HCT116 (cell line): ENCODE data around the gene UBXN11. TPM values are rescaled to one million over a fixed set of nuclear protein-coding genes. Genes with fewer than 3 reads are reported as not detected.

Experiments
- ATAC-seq: fragments of 200-7000 bp; cut with Tn5 transposase; 2 replicates; pipeline ENCODE4 v1.9.1; 2020; ENCODE audit warnings: mild to moderate bottlenecking, moderate library complexity
- BruUV-seq: library from RNA; stranded (reverse); fragments of 400-500 nt; replicated peaks from 2 replicates; lab custom pipeline; 2021; lab: Mats Ljungman, UMichigan
- CTCF ChIA-PET: fragments of 300-600 bp; sonication (Branson Sonifier 250); formaldehyde crosslinking; loops from one replicate; lab custom pipeline; 2021; ENCODE audit warnings: antibody characterized with exemption; lab: Charles Lee
- POLR2A ChIA-PET: fragments of 300-600, 350-600 bp; sonication (Branson Sonifier 250); formaldehyde crosslinking; loops from one replicate; lab custom pipeline; 2021; ENCODE audit warnings: antibody characterized with exemption; lab: Charles Lee
- RAD21 ChIA-PET, 2 experiments: fragments of 300-600 bp; sonication (Branson Sonifier 250); formaldehyde crosslinking; loops; one replicate each; lab custom pipeline; 2023; ENCODE audit warnings: low total read pairs in 2 of 2; ENCODE audit not compliant: uncharacterized antibody in 2 of 2, unreplicated experiment in 2 of 2, low non-redundant PET in 1 of 2; lab: Charles Lee
- DNase-seq: peaks from one replicate; pipeline ENCODE4 v3.0.0-alpha.2; 2010; ENCODE audit warnings: low read depth, low spot score
- H2AFZ ChIP-seq: fragments of 200-600 bp; shearing (Covaris generic), sonication (generic); 2 replicates; pipeline ENCODE4 v1.6.1; 2017; ENCODE audit warnings: low read depth, mixed run types, mixed read lengths, antibody characterized with exemption, low read length; ENCODE audit not compliant: poor library complexity, severe bottlenecking
- H3K27ac ChIP-seq: 2 replicates; pipeline ENCODE4 v1.5.1; 2012; ENCODE audit warnings: low read depth, low read length
- H3K27me3 ChIP-seq: fragments of 200-600 bp; sonication (generic); 2 replicates; pipeline ENCODE4 v1.6.1; 2016; ENCODE audit warnings: mixed run types, low read length, mixed read lengths; ENCODE audit not compliant: insufficient read depth
- H3K36me3 ChIP-seq, 2 experiments: fragments of 200-500 bp in 1 of 2; fragments of 200-600 bp in 1 of 2; sonication (Bioruptor generic) in 1 of 2; sonication (generic) in 1 of 2; 2 replicates each; pipeline versions ENCODE4 v1.5.1 to v1.6.1; 2014 to 2016; ENCODE audit warnings: low read length in 2 of 2, inconsistent platforms in 1 of 2, mixed read lengths in 1 of 2, mixed run types in 1 of 2; ENCODE audit not compliant: insufficient read depth in 2 of 2, control insufficient read depth in 1 of 2
- H3K4me1 ChIP-seq, 2 experiments: fragments of 200-600 bp in 1 of 2; sonication (generic) in 1 of 2; 2 replicates each; pipeline versions ENCODE4 v1.5.1 to v1.6.1; 2012 to 2017; ENCODE audit warnings: low read length in 2 of 2, inconsistent platforms in 1 of 2, mild to moderate bottlenecking in 1 of 2, mixed read lengths in 1 of 2, mixed run types in 1 of 2, moderate library complexity in 1 of 2; ENCODE audit not compliant: insufficient read depth in 2 of 2, control insufficient read depth in 1 of 2
- H3K4me2 ChIP-seq: fragments of 200-600 bp; sonication (generic); 2 replicates; pipeline ENCODE4 v1.6.1; 2017; ENCODE audit warnings: mixed run types, low read length, mixed read lengths
- H3K4me3 ChIP-seq, 2 experiments: fragments of 200-600 bp in 1 of 2; sonication (generic) in 1 of 2; replicated peaks in 1 of 2; 2 replicates each; pipeline ENCODE4 v1.5.1; 2011 to 2016; ENCODE audit warnings: low read length in 2 of 2, control low read depth in 1 of 2, low read depth in 1 of 2, mild to moderate bottlenecking in 1 of 2, mixed read lengths in 1 of 2, mixed run types in 1 of 2
- H3K79me2 ChIP-seq: fragments of 200-600 bp; sonication (generic); 2 replicates; pipeline ENCODE4 v1.6.1; 2017; ENCODE audit warnings: mild to moderate bottlenecking, mixed run types, low read length, moderate library complexity, mixed read lengths; ENCODE audit not compliant: insufficient read depth
- H3K9ac ChIP-seq: fragments of 200-600 bp; sonication (generic); 2 replicates; pipeline ENCODE4 v1.6.1; 2016; ENCODE audit warnings: low read length, mixed read lengths
- H3K9me2 ChIP-seq: fragments of 200-600 bp; sonication (generic), shearing (Covaris generic); 2 replicates; pipeline ENCODE4 v1.6.1; 2017; ENCODE audit warnings: mixed run types, mild to moderate bottlenecking, moderate library complexity; ENCODE audit not compliant: insufficient read depth
- H3K9me3 ChIP-seq, 2 experiments: fragments of 200-500 bp in 1 of 2; fragments of 200-600 bp in 1 of 2; sonication (Bioruptor generic) in 1 of 2; sonication (generic) in 1 of 2; 2 replicates each; pipeline ENCODE4 v1.6.1; 2014 to 2017; ENCODE audit warnings: low read length in 2 of 2, mixed read lengths in 2 of 2, inconsistent platforms in 1 of 2, low read depth in 1 of 2, mild to moderate bottlenecking in 1 of 2, mixed run types in 1 of 2, moderate library complexity in 1 of 2; ENCODE audit not compliant: control insufficient read depth in 1 of 2, insufficient read depth in 1 of 2
- H4K20me1 ChIP-seq: fragments of 200-600 bp; sonication (generic), shearing (Covaris generic); 2 replicates; pipeline ENCODE4 v1.6.1; 2017; ENCODE audit warnings: mixed run types, mild to moderate bottlenecking, moderate library complexity; ENCODE audit not compliant: insufficient read depth
- CBX3 ChIP-seq: IDR thresholded peaks from 2 replicates; pipeline ENCODE4 v1.6.1; 2012; ENCODE audit warnings: low read depth
- ELF1 ChIP-seq: IDR thresholded peaks from 2 replicates; pipeline ENCODE4 v1.6.1; 2012; ENCODE audit warnings: low read depth, borderline replicate concordance
- FOSL1 ChIP-seq: IDR thresholded peaks from 2 replicates; pipeline ENCODE4 v1.6.1; 2012; ENCODE audit warnings: low read depth
- POLR2A ChIP-seq: IDR thresholded peaks from 2 replicates; pipeline ENCODE4 v1.7.0; 2011; ENCODE audit warnings: borderline replicate concordance; ENCODE audit not compliant: insufficient read depth, insufficient read length; ENCODE audit errors: extremely low read depth
- POLR2AphosphoS5 ChIP-seq: IDR thresholded peaks from 2 replicates; pipeline ENCODE4 v1.6.1; 2011; ENCODE audit warnings: mild to moderate bottlenecking, low read depth, low read length, moderate library complexity
- REST ChIP-seq: IDR thresholded peaks from 2 replicates; pipeline ENCODE4 v1.6.1; 2012; ENCODE audit warnings: low read depth
- SIN3A ChIP-seq: IDR thresholded peaks from 2 replicates; pipeline ENCODE4 v1.6.1; 2012; ENCODE audit warnings: low read depth
- SP1 ChIP-seq: IDR thresholded peaks from 2 replicates; pipeline ENCODE4 v1.6.1; 2012; ENCODE audit warnings: low read depth
- YY1 ChIP-seq: IDR thresholded peaks from 2 replicates; pipeline ENCODE4 v1.6.1; 2011; ENCODE audit warnings: low read length, low read depth, moderate library complexity, mild to moderate bottlenecking; ENCODE audit not compliant: insufficient replicate concordance; ENCODE audit errors: extremely low read depth
- ZFX ChIP-seq: fragments of 450-650 bp; IDR thresholded peaks from 2 replicates; pipeline ENCODE4 v1.6.1; 2017
- ZNF274 ChIP-seq: fragments of 200-500 bp; sonication (Bioruptor generic); IDR thresholded peaks from 2 replicates; pipeline ENCODE4 v1.6.1; 2014; ENCODE audit warnings: mild to moderate bottlenecking, low read depth, low read length, inconsistent platforms
- intact Hi-C: fragments of 100-400 bp; cut with micrococcal nuclease; formaldehyde crosslinking; loops from 2 replicates; pipeline ENCODE4 v1.10.0; 2022
- total RNA-seq: library from RNA; stranded (reverse); gene quantifications from one replicate; pipeline ENCODE4 v1.2.1, GENCODE V29; 2021; ENCODE audit not compliant: unreplicated experiment

Gene UBXN11
- total RNA-seq, 1 experiment from 2014 or later = 19.3 TPM

DNA sequence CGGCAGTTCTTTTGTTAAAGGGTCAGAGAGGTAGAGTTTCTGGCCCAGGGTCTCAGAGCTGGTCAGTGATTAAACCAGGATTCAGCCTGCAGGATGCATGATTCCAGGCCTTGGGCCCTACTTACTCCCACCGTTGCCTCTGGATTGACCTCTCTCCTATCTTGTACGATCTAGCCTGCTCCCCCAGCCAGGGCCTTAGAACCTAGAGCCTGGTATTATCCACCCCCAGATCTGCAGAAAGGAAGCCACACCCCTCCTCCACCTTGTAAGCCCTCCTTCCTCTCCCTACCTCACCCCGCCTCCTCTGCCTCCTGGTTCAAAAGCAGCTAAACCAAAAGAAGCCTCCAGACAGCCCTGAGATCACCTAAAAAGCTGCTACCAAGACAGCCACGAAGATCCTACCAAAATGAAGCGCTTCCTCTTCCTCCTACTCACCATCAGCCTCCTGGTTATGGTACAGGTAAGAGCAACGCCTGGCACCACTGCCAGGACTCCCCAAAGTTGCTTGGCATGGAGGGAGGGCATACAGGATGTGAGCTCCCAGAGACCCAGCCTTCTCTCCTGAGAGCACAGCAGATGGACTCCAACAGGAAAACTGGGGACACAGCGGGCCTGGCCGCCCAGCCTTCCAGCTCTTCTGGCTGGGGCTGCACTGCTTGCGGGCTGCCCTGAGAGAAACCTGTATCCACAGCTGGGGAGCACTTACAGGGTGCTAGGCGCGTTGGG, 11.3 kb upstream of the UBXN11 start, which contains the start of gene CD52:
TSS of gene CD52 (plus strand) at position 347 of the 726 bp plus-strand sequence. CDS start at position 407, 60 bp downstream.
- Histone ChIP-seq H3K9me2 (no peaks in the 10 kb centered on the region), H3K27me3 (no peaks in the 10 kb centered on the region; the same call in 1 of the 2 replicates), H2AFZ (no peak within 1 kb of the TSS), H4K20me1 (no peaks in the 10 kb centered on the region), H3K79me2 (no peaks in the 10 kb centered on the region), H3K9me3 (no peaks in the 10 kb centered on the region), H3K27ac (no peak within 1 kb of the TSS), H3K4me3 (no peak within 1 kb of the TSS), H3K4me1 (peaks cover 5 to 16% of the 10 kb centered on the region in 2 experiments; a peak in 3 of 4 replicates), H3K9ac (no peak within 1 kb of the TSS), H3K36me3 (0 out of 4 replicates have a peak, but pooled peaks cover 0 to 4% of the 10 kb centered on the region in 2 experiments), H3K4me2 (no peak within 1 kb of the TSS)
- RAD21 ChIA-PET = no interaction called here
- TF ChIP-seq ZNF274 = no peak
- TF ChIP-seq SIN3A = no peak
- no peak for TF ChIP-seq SP1
- TF ChIP-seq YY1 = no peak
- TF ChIP-seq POLR2AphosphoS5 = no peak
- no peak for TF ChIP-seq FOSL1
- no peak for TF ChIP-seq POLR2A
- intact Hi-C loops = no loop called here
- ATAC-seq (peak; percentile 32), DNase-seq (no peak)
- POLR2A ChIA-PET = no interaction called here
- CTCF ChIA-PET = interaction anchor here (2.0 kb wide), 1 partner anchor 32 kb away, joined by 6 read pairs; no protein-coding TSS in a partner anchor
- no TSS peak for BruUV-seq

DNA sequence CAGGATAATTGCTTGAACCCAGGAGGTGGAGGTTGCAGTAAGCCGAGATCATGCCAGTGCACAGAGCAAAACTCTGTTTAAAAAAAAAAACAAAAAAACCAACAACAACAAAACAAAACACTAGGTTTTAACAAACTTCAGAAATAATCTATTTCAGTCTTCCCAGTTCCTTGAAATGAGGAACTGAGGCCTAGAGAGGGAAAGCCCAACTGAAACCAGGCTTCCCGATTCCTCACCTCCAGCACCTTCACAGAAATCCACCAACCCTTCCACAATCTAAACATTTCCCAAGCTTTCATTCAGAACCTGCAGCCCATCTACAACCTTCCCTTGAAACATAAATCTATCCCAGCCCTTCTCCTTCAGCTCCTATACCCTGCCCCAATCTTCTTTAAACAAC, 10.7 kb upstream of the UBXN11 start:
- Histone ChIP-seq H3K4me2 (no peak overlapping the region), H3K4me1 (peaks cover 5 to 16% of the 10 kb centered on the region in 2 experiments; a peak in 3 of 4 replicates), H2AFZ (no peak overlapping the region), H4K20me1 (no peaks in the 10 kb centered on the region), H3K9ac (no peak overlapping the region), H3K79me2 (no peaks in the 10 kb centered on the region), H3K9me2 (no peaks in the 10 kb centered on the region), H3K9me3 (no peaks in the 10 kb centered on the region), H3K27ac (no peak overlapping the region), H3K4me3 (no peak overlapping the region), H3K27me3 (no peaks in the 10 kb centered on the region; the same call in 1 of the 2 replicates), H3K36me3 (0 out of 4 replicates have a peak, but pooled peaks cover 0 to under 1% of the 10 kb centered on the region in 2 experiments)
- ATAC-seq (no peak), DNase-seq (no peak)
- TF ChIP-seq REST (no peak), ELF1 (no peak), ZNF274 (no peak), ZFX (no peak), SIN3A (no peak), CBX3 (no peak), FOSL1 (no peak)
- intact Hi-C loops = no loop called here
- ChIA-PET POLR2A (no interaction called here), RAD21 (no interaction called here), CTCF (interaction anchor here (2.0 kb wide), 1 partner anchor 32 kb away, joined by 6 read pairs; no protein-coding TSS in a partner anchor)
- BruUV-seq = no TSS peak
